Measurements from ENCODE around the gene UBR4. TPM values are rescaled to one million over a fixed set of nuclear protein-coding genes. Genes with fewer than 3 reads are reported as not detected.

UBR4 gene
- total RNA-seq, 4 donors from 2014 or later, result 124 to 198 (median 131) TPM

DNA sequence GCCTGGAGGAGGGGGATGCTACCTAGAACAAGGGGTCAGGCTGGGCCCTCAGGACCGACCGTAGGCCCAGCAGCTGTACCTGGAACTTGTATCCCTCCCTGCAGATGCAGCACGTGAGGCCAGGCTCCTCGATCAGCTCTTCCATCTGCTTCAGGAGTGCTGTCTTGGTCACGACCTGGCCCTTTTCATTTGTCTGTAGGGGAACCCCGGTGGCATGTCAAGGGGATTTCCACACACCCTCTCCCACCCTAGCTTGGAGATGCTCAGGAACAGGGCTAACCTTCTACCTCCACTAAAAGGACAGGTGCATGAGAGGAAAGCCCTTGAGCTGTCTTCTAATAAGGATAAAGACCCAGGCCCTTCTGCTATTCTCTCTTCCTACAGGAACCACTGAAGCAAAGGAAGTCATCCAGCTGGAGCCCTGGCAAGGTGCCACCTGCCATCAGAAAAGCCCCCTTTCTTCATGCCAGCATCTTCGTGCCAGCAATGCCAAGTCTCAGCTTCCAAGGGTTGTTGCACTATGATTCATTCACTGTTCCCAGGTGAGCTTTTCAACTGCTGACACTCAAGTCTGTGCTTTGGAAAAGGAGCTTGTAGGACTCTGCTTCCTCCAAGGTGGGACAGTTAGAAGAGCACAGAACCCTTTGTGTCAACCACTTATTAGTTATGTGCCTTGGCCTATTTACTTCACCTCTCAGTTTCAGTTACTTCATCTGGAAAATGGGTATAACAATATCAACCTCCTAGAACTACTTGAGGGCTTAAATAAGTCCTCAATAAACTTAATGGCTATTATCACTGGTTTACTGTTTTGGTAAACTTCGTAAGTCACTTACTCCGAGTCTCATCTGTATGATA lies 122.1 kb downstream of the UBR4 start:
- TF ChIP-seq, protein P1, sequence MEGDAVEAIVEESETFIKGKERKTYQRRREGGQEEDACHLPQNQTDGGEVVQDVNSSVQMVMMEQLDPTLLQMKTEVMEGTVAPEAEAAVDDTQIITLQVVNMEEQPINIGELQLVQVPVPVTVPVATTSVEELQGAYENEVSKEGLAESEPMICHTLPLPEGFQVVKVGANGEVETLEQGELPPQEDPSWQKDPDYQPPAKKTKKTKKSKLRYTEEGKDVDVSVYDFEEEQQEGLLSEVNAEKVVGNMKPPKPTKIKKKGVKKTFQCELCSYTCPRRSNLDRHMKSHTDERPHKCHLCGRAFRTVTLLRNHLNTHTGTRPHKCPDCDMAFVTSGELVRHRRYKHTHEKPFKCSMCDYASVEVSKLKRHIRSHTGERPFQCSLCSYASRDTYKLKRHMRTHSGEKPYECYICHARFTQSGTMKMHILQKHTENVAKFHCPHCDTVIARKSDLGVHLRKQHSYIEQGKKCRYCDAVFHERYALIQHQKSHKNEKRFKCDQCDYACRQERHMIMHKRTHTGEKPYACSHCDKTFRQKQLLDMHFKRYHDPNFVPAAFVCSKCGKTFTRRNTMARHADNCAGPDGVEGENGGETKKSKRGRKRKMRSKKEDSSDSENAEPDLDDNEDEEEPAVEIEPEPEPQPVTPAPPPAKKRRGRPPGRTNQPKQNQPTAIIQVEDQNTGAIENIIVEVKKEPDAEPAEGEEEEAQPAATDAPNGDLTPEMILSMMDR (IDR thresholded peaks at IDR 0.05; ENCODE audit: low read depth), result no peak

DNA sequence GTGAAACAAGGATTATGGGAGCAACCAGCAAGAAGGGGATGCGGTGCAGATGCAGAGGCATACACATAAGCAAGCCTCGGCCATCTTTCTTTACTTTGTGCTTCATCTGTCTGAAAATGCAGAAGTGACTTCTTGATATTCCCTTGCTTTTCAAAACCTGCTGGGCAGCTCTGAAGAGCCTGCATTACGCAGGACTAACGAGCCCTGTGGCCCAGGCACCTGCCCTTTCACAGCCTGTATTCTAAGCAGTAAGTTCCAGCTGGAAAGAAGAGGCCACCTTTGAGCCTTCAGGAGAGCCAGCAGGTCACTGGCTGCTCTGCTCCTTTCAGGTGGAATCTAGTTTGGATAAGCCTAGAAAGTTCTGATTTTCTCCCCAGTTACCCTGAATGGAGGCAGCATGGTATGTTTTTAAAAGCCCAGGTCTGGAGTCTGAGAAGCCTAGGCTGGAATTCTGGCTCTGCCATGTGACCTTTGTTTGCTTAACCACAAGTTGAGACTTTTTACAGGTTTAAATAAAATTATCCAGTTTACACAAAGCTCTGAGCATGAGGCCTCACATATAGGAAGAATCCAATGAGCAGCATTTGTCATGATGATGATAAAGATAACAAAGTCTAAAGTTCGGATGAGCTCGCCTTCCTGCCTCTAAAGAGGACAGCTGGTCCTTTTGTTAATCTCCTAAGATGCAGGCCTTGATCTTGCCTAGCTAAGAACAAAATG lies 122.9 kb downstream of the UBR4 start:
- TF ChIP-seq, protein P1 (IDR thresholded peaks at IDR 0.05; ENCODE audit: low read depth), result no peak

DNA sequence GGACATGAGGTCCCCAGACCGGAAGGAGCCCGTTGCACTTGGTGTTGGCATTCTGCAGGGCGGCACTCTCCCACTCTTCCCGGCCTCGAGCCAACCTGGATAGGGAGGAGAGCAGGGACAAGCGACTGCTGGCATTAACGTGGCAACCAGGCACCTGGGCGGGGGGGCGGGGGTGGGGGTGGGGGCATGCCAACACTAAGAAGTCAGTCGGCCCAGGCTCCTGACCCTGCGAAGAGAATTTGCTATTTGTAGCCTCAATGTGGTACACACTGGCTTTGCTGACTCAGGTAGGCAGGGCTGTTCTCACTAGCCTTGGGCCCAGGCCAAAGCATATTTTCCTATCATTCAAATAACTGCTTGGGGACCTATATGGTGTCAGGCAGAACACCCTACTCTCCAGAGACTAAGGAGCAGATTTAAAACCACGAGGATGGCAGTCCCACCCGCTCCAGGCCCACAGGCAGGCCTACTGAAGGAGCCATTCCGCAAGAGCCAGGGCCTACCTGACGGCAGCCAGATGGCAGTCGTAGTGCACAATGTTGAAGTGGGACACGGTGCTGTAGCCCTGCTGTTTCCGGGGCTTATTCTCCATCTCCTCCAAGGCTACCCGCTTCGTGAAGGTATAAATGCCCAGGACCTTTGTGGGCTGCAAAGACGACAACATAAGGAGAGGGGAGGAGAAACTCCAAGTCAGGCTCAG lies 123.7 kb downstream of the UBR4 start:
- TF ChIP-seq, protein P1 (IDR thresholded peaks at IDR 0.05; ENCODE audit: low read depth), result no peak

DNA sequence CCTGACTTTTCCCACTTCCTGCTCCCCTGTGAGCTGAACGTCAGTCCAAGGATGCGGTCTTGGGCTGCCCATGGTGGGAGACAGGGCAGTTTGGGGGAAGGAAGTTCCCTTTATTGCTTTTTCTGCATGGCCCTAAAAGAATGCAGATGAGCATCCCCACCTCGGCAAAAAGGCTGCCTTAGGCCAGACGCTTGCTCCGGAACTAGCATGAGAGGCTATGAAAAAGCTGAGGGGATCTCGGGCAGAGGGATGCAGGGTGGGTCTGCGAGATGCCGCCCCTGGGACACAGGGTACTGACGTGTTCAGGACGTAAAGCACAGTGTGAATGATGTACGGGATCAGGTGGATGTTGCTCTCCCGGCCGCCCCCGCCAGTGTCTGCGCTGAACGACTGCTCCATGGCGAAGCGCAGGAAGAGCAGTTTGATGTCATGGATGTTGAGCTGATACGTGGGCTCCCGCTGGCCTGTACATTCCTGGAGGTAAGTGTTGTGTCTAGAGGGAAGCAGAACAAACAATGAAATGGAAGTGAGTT lies 125.8 kb downstream of the UBR4 start:
- TF ChIP-seq, protein P1 (IDR thresholded peaks at IDR 0.05; ENCODE audit: low read depth), result no peak

DNA sequence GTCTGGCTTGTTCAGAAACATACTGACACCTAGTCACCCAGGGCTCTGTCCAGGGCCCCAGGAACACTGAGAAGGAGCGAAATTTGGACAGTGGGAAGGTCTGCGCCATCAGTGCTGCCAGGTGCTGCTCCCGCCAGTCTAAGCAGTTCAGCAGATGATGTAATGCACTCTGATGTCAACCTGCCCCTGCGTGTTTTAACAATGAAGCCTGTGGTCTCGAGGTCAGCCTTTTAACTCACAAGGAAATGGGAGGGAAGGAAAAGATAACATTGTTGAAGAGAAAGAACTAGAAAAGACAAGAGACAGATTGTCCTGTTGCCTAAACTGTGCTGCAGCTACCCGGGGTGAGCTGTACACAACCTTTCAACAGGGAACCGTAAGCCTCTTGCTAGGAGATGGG lies 127.0 kb downstream of the UBR4 start:
- TF ChIP-seq, protein P1 (IDR thresholded peaks at IDR 0.05; ENCODE audit: low read depth), result no peak

DNA sequence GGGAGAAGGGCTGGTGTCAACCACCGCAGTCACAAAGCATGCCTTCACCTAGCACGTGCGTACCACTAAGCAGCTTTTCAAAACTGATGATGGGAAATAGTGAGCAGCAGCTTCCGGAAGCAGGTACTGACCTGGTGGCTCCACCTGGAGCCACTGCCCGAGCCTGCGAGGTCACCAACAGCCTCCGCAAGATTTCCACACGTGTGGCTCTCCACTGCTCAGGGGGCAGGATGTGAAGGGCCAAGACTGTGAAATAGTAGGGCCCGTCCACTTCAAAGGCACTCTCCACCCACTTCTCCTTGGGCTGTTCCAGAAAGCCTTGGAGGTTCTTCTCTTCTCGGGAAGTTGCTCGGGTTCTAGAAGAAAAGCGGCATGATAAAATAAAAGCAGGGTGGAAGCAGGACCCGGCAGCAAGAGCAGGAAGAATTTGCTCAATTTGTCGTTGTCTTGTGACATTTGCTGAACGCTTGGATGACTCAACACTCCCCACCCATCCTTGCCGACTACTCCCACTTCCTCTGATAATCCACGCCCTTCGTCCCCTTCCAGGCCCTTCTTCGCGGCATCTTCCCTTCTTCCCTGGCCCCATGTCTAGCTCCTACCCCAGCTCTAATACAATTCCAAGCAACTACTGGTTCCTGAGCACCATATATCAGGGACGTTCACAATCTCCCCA lies 128.7 kb downstream of the UBR4 start:
- TF ChIP-seq, protein P1 (IDR thresholded peaks at IDR 0.05; ENCODE audit: low read depth), result no peak
